ENCODE results near the gene ABI1. TPM values are rescaled to one million over a fixed set of nuclear protein-coding genes. Genes with fewer than 3 reads are reported as not detected.
"Not testable (repeated sequence)": the region's sequence is repeated elsewhere in the genome, so short reads cannot be mapped to it uniquely, and the experiment has no call there.

Gene ABI1
- total RNA-seq, 1 donor = 71.4 TPM

DNA sequence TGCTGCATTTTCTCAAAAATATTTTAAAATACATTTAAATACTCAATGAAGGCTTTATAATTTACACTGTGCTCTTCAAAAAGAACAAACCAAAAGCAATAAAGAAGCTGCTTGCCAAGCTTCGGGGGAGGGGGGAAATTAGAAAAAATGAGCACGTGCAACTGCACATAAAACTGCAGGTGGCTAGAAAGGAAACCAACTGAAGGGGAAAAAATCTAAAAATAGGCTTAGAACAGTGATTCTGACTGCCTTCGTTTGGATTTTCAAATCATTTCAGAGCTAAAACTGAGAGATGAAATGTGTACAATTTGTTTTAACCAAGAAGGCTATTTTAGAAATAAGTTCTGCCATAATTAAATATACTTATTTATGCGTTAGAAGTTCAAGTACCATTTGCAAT lies 61.4 kb downstream of the ABI1 start:
- TF ChIP-seq, protein P1, sequence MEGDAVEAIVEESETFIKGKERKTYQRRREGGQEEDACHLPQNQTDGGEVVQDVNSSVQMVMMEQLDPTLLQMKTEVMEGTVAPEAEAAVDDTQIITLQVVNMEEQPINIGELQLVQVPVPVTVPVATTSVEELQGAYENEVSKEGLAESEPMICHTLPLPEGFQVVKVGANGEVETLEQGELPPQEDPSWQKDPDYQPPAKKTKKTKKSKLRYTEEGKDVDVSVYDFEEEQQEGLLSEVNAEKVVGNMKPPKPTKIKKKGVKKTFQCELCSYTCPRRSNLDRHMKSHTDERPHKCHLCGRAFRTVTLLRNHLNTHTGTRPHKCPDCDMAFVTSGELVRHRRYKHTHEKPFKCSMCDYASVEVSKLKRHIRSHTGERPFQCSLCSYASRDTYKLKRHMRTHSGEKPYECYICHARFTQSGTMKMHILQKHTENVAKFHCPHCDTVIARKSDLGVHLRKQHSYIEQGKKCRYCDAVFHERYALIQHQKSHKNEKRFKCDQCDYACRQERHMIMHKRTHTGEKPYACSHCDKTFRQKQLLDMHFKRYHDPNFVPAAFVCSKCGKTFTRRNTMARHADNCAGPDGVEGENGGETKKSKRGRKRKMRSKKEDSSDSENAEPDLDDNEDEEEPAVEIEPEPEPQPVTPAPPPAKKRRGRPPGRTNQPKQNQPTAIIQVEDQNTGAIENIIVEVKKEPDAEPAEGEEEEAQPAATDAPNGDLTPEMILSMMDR (IDR thresholded peaks at IDR 0.05; ENCODE audit: insufficient read depth, low read length) = no peak
- DNase-seq (ENCODE audit: low read depth) = no peak
- no peak overlapping the region for H3K4me3 ChIP-seq (ENCODE audit: low read depth, low read length)

DNA sequence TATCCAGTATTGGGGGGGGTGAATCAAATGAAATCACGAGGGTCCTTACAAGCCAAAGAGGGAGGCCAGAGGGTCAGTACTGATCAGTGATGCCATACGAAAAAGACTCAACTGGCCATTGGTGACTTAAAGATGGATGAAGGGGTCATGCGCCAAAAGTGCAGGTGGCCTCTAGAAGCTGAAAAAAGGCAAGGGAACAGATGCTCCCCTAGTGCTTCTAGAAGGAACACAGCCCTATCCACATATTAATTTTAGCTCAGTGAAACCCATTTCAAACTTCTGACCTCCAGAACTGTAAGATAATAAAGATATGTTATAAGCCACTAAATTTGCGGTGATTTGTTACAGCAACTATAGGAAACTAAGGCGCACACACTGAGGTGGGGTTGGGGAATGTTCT lies 62.5 kb downstream of the ABI1 start:
- DNase-seq (ENCODE audit: low read depth) = no peak
- TF ChIP-seq, protein P1 (IDR thresholded peaks at IDR 0.05; ENCODE audit: insufficient read depth, low read length) = no peak
- no peak overlapping the region for H3K4me3 ChIP-seq (ENCODE audit: low read depth, low read length)

DNA sequence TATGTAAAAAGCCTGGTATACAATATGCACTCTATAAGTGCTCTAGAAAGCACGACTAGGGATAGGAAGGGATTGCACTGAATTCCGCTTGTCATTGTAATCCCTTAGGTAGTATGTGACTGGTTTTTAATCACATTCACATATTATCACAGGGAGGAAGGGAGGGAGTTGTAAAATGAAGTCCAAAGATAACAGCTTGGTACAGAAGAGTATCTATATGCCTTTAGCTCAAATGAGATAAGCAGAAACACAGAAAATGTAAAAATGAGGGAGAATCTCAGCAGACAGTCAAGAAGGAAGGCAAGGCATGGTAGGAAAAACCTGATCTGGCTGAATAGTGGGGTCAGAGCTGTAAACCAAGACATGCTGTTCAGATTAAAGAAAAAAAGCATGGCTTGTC lies 63.4 kb downstream of the ABI1 start:
- TF ChIP-seq, protein P1 (IDR thresholded peaks at IDR 0.05; ENCODE audit: insufficient read depth, low read length) = no peak
- no peak overlapping the region for H3K4me3 ChIP-seq (ENCODE audit: low read depth, low read length)
- no peak for DNase-seq (ENCODE audit: low read depth)

DNA sequence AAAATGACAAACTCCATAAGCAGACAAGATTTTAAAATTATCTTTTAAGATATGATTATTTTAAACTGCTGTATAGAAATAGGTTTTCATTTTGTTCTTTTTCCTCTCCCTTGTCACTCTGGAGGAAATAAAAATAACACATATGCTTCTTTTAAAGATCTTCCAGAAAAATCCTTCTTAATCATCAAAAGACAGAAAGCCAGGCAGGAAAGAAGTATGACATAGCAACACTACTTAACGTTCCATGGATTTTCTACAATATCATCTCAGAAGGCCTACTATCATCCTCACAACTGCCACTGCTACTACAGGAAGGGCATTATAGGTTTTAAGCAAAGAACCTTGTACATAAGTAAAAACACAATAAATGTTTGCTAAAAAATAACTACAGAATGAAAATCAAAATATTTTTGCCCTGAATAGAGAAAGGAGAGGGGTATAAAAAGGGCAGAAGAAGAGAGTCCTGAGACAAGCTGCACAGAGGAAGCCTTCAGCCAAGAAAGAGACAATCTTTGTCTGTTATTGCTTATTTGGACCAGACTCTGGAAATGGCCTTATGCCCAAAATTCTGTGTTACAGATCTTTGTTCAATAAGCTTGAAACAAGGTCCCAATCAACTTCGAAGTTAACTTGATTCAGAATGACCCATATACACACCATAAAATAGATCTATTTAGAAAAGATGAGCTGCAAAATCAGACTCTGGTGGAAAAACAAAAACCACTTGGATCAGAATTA lies 67.8 kb downstream of the ABI1 start:
- TF ChIP-seq, protein P1 (IDR thresholded peaks at IDR 0.05; ENCODE audit: insufficient read depth, low read length) = no peak
- DNase-seq (ENCODE audit: low read depth) = no peak
- no peak overlapping the region for H3K4me3 ChIP-seq (ENCODE audit: low read depth, low read length)

DNA sequence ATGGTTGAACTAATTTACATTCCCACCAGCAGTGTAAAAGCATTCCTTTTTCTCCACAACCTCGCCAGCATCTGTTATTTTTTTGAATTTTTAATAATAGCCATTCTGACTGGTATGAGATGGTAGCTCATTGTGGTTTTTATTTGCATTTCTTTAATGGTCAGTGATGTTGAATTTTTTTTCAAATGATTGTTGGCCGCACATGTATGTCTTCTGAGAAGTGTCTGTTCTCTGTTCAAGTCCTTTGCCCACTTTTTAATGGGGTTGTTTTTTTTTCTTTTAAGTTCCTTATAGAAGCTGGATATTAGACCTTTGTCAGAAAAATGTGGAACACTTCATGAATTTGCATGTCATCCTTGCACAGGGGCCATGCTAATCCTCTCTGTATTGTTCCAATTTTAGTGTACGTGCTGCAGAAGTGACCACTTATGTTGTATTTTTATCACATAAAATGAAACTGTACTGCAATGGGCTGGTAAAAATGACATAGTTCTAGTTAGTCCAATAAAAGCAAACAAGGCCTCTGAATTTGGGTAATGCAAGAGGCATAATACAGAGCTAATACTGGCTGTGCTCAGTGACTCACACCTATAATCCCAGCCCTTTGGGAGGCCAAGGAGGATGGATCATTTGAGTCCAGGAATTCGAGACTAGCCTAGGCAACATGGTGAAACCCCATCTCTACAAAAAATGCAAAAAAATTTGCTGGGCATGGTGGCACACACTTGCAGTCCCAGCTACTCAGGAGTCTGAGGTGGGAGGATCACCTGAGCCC lies 70.3 kb downstream of the ABI1 start:
- TF ChIP-seq, protein P1 (IDR thresholded peaks at IDR 0.05; ENCODE audit: insufficient read depth, low read length) = no peak
- DNase-seq (ENCODE audit: low read depth) = peak; percentile 16
- H3K4me3 ChIP-seq (ENCODE audit: low read depth, low read length) = no peak overlapping the region

DNA sequence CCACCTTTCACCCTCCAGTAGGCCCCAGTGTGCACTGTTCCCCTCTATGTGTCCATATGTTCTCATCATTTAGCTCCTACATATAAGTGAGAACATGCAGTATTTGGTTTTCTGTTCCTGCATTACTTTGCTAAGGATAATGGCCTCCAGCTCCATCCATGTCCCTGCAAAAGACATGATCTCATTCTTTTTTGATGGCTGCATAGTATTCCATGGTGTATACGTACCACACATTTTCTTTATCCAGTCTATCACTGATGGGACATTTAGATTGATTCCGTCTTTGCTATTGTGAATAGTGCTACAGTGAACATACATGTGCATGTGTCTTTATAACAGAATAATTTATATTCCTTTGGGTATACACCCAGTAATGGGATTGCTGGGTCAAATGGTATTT lies 71.0 kb downstream of the ABI1 start:
- not testable (repeated sequence) for DNase-seq (ENCODE audit: low read depth); H3K4me3 ChIP-seq (ENCODE audit: low read depth, low read length)

DNA sequence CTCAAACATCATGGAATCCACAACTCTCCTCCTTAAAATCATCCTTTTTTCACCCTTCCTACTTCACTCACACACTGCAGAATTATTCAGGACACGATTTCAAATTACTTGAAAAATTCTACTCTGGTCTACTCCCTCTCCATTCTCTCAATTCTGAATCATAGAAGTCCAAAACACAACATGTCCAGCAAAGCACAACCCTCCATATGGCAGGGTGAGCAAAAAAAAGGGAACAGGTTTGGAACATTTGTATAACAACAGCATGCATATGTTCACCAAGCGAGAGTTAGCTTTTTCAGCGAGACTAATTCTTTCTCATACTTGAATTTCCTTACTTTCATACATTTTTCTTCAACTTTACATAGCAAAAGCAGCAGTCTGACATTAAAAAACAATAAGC lies 73.4 kb downstream of the ABI1 start:
- DNase-seq (ENCODE audit: low read depth) = no peak
- H3K4me3 ChIP-seq (ENCODE audit: low read depth, low read length) = no peak overlapping the region
- TF ChIP-seq, protein P1 (IDR thresholded peaks at IDR 0.05; ENCODE audit: insufficient read depth, low read length) = no peak

All from fibroblast of the aortic adventitia (primary cell).